GM12801 (cell line): ENCODE data around the gene FKBP15.

ENCODE experiments used
- CTCF ChIP-seq: IDR thresholded peaks from one replicate; pipeline ENCODE4 v1.5.1; 2011; ENCODE audit warnings: control low read depth; ENCODE audit not compliant: insufficient read length; ENCODE audit errors: extremely low read depth

Gene FKBP15

GRCh38 chr9:113258282-113258681, 37.2 kb upstream of the FKBP15 start:
- no peak for TF ChIP-seq CTCF

- TF ChIP-seq CTCF: no peak
Measured at GRCh38 chr9:113257863-113258262, 36.8 kb upstream of the FKBP15 start.

GRCh38 chr9:113255438-113255837, 34.4 kb upstream of the FKBP15 start:
- no peak for TF ChIP-seq CTCF

GRCh38 chr9:113254991-113255390, 33.9 kb upstream of the FKBP15 start:
- TF ChIP-seq CTCF: no peak

- TF ChIP-seq CTCF: no peak
Measured at GRCh38 chr9:113250807-113251206, 29.7 kb upstream of the FKBP15 start.

GRCh38 chr9:113247640-113248039, 26.6 kb upstream of the FKBP15 start:
- no peak for TF ChIP-seq CTCF

- no peak for TF ChIP-seq CTCF
Measured at GRCh38 chr9:113246928-113247327, 25.9 kb upstream of the FKBP15 start.

GRCh38 chr9:113245894-113246293, 24.8 kb upstream of the FKBP15 start:
- no peak for TF ChIP-seq CTCF
